Ovary (tissue), 9 donors: ENCODE data around the gene CBX4. TPM values are rescaled to one million over a fixed set of nuclear protein-coding genes. Genes with fewer than 3 reads are reported as not detected.
A peak's percentile ranks its signal among the peaks of the same experiment; 100 is the strongest.

Experiments used
- DNase-seq, 5 donors: peaks; one replicate each; pipeline ENCODE4 v3.0.0-alpha.2; 2019 to 2020
- H3K27ac ChIP-seq, 2 donors: fragments of 200-600 bp; one replicate each; pipeline versions ENCODE4 v1.5.1 to v1.8.0; 2019 to 2022
- H3K27me3 ChIP-seq: fragments of 200-600 bp; one replicate; pipeline ENCODE4 v1.8.0; 2022
- H3K36me3 ChIP-seq: fragments of 200-600 bp; sonication (generic); one replicate; pipeline ENCODE4 v1.5.1; 2019
- H3K4me1 ChIP-seq: one replicate; pipeline ENCODE4 v1.8.1; 2013; ENCODE audit warnings: mild to moderate bottlenecking, moderate library complexity; ENCODE audit not compliant: insufficient read depth
- H3K4me3 ChIP-seq: fragments of 200-600 bp; sonication (generic); one replicate; pipeline ENCODE4 v1.5.1; 2017
- H3K9me3 ChIP-seq, 2 donors: fragments of 200-600 bp in 1 of 2; sonication (generic) in 1 of 2; one replicate each; pipeline versions ENCODE4 v1.5.1 to v1.8.1; 2013 to 2019; ENCODE audit warnings: mild to moderate bottlenecking in 1 of 2, moderate library complexity in 1 of 2
- CTCF ChIP-seq, 3 donors: fragments of 450-650 bp in 2 of 3; fragments of 200-600 bp in 1 of 3; IDR thresholded peaks; one replicate each; pipeline versions ENCODE4 v1.5.1 to v1.8.0; 2016 to 2022; ENCODE audit warnings: antibody characterized with exemption in 3 of 3, mild to moderate bottlenecking in 1 of 3
- EP300 ChIP-seq: sonication (generic); formaldehyde crosslinking; IDR thresholded peaks from one replicate; pipeline ENCODE4 v1.6.1; 2017; ENCODE audit warnings: antibody characterized with exemption
- POLR2A ChIP-seq: fragments of 450-650 bp; IDR thresholded peaks from one replicate; pipeline ENCODE4 v1.6.1; 2017; ENCODE audit warnings: antibody characterized with exemption, mild to moderate bottlenecking, moderate library complexity
- WGBS, 3 donors: extraction: QIAGEN DNeasy Blood & Tissue Kit in 1 of 3; methylation state at CpG; one replicate each; pipeline versions ENCODE4 v1.1.5 to v1.1.7; 2013 to 2017; 5-methylcytosine and 5-hydroxymethylcytosine counted together
- intact Hi-C, 4 donors: fragments of 100-400 bp; cut with DNase I; formaldehyde crosslinking; loops; one replicate each; pipeline versions ENCODE4 v1.11.0 to v1.15.1; 2022 to 2023
- polyA plus RNA-seq, 2 donors: library from polyadenylated mRNA; stranded (reverse); fragments of 200-250 nt in 1 of 2; fragments of 350-450 nt in 1 of 2; fragmentation: Illumina TruSeq in 1 of 2; extraction: RNeasy Lipid Tissue Mini Kit (QIAGEN cat#74804) in 1 of 2; gene quantifications; one replicate each; pipeline ENCODE4 v1.2.3, GENCODE V29; 2013 to 2014
- total RNA-seq, 7 donors: library from RNA; depleted of rRNA in 2 of 7; stranded (reverse); fragments of >200 nt in 2 of 7; fragmentation: NEBNext Ultra II Directional in 3 of 7; extraction: Animal tissue kit (Norgen Biotek cat#: 25700) in 3 of 7; gene quantifications; one replicate each; pipeline versions ENCODE4 v1.1.0 to v1.2.4, GENCODE V29; 2016 to 2023
- donor health status: DM: no; HTN: no; CAD: no; lungs with moderate emphysema.
- donor health status: DM: no; HTN: no; CAD: no.
- donor health status: Bipolar disorder and iron deficiency.
- donor health status: DM: yes; HTN: yes; CAD: no.
- donor health status: DM: no; HTN: no; CAD: no.
- donor health status: DM: yes; HTN: yes; CAD: no.

Gene CBX4
- total and polyA plus RNA-seq, 9 donors = 5.5 to 27.9 (median 16.0) TPM

DNA sequence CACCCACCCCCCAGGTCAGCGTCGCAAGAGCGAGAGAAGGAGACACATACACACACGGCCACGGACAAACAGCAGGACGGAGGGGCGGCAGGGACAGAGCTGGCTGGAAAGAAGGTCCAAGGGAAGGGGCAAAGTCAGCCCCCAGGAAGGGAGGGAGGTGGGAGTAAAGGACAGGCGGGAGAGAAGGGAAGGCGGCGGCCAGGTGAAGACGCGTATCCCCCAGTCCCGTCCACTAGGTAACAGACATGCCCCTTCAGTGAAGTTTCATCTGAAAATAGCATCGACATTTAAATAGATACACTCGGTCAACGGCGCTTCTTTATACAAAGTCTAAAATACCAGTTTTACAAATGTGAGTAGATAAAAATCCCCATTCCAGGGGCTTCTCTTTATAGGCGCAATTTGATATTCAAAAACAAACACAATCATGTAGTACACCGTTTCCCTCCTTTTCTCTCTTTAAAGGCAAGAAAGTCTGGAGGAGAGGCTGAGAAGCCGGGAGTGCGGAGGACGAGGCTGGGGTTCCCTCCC is 46.8 kb downstream of the CBX4 start:
- Histone ChIP-seq H3K27ac (no peak overlapping the region), H3K4me3 (no peak overlapping the region), H3K9me3 (no peaks in the 10 kb centered on the region), H3K27me3 (peaks cover 15% of the 10 kb centered on the region), H3K36me3 (no peaks in the 10 kb centered on the region), H3K4me1 (peaks cover 11% of the 10 kb centered on the region)
- TF ChIP-seq CTCF (IDR thresholded peaks at IDR 0.05) (no peak), POLR2A (no peak), EP300 (no peak)
- intact Hi-C loops = loop anchor here in 1 of 4 donors (5.0 to 10.0 kb wide), 2 partner anchors 52 to 200 kb away; no protein-coding TSS in a partner anchor
- DNase-seq = peak in 1 of 5 donors; percentile 26
- whole genome bisulfite sequencing, 3 donors = 8 to 11% (median 9%) methylated on average over 22 of the region's 22 CpGs

DNA sequence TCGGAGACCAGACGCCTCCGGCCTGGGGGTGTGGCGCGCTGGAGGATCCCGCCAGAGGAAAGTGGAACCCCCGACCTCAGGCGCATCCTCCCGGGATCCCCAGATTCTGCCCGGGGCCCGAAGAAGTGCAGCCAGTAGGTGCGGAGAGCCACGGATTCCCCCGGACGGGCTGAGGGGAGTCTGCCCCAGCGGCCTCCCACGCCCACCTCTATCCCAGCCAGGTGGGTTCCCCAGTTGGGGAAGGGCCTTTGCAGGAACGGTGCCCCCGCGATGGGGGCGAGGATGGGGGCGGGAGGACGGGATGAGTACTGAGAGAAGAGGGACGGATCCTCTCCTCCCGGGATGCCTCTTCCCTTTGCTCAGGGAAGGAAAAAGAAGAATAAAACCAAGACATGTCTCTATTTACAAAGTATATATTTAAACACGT is 47.5 kb downstream of the CBX4 start:
- TF ChIP-seq EP300 (no peak), POLR2A (no peak), CTCF (IDR thresholded peaks at IDR 0.05) (no peak)
- intact Hi-C loops = loop anchor here in 2 of 4 donors (2.0 to 10.0 kb wide), 3 partner anchors 53 to 201 kb away; no protein-coding TSS in a partner anchor
- H3K4me3 ChIP-seq = no peak overlapping the region
- H3K27ac ChIP-seq = no peak overlapping the region
- peak in 1 of 5 donors; percentile 28 for DNase-seq
- WGBS, 3 donors = 3 to 8% (median 6%) methylated on average over 22 to 26 of the region's 26 CpGs
- peaks cover 11% of the 10 kb centered on the region for H3K4me1 ChIP-seq
- H3K27me3 ChIP-seq = peaks cover 15% of the 10 kb centered on the region
- H3K9me3 ChIP-seq = no peaks in the 10 kb centered on the region
- no peaks in the 10 kb centered on the region for H3K36me3 ChIP-seq

DNA sequence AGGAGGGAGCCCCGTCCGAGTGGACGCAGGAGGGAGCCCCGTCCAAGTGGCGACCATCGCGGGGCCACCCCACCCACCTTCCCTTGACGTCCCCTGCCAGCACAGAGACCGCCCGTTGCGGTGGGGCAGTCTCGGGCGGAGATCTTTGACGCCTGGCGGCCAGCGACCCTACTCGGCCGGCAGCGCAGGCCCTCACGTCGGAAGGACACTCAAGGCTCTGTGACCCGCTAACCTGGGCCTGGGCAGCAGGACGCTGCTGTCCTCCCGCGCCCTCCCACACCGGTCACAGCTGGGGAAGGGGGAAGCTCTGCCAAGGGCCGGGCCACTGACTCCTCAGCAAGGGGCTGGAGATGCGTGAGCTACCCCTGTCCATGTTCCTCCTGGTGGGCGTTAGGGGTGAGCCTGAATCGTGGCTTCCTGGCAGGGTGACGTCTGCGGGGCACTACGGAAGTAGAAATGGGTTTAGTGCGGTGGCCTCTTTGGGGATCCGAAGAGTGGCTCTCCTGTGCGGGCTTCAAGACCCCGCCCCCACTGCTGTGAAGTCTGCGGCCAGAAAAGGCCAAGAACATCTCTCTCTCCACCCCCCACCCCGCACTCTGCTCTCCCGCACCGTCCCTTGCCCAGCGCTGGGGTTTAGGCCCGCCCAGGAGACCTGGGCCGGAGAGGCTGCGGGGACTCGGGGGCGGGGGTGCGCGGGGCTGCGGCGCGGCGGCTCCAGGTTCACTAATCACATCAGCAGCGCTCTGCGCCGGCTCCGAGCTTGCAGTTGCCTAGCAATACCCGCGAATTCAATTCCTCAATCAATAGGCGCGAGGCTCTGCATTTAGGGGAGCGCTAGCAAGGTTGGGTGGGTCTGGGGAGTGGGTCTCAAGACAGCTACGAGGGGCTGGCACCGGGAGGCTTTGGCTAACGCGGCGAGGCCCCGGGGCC is 48.2 kb downstream of the CBX4 start:
- H3K27ac ChIP-seq = no peak overlapping the region
- peak in 2 of 5 donors; percentile 33 to 37 for DNase-seq
- no peak for TF ChIP-seq EP300
- TF ChIP-seq POLR2A = no peak
- no peak for TF ChIP-seq CTCF (IDR thresholded peaks at IDR 0.05)
- WGBS, 3 donors = 3 to 5% (median 4%) methylated on average over 53 to 68 of the region's 68 CpGs
- H3K4me3 ChIP-seq = no peak overlapping the region
- intact Hi-C loops = loop anchor here in 2 of 4 donors (2.0 to 10.0 kb wide), 3 partner anchors 54 to 201 kb away; no protein-coding TSS in a partner anchor
- H3K27me3 ChIP-seq = peaks cover 15% of the 10 kb centered on the region
- no peaks in the 10 kb centered on the region for H3K9me3 ChIP-seq
- no peaks in the 10 kb centered on the region for H3K36me3 ChIP-seq
- H3K4me1 ChIP-seq = peaks cover 8% of the 10 kb centered on the region

GRCh38 chr17:79789943-79790804 is 49.1 kb downstream of the CBX4 start:
- Histone ChIP-seq H3K27me3 (peaks cover 15% of the 10 kb centered on the region), H3K4me1 (peaks cover 6% of the 10 kb centered on the region), H3K27ac (no peak overlapping the region), H3K36me3 (no peaks in the 10 kb centered on the region), H3K9me3 (no peaks in the 10 kb centered on the region), H3K4me3 (no peak overlapping the region)
- intact Hi-C loops = loop anchor here in 3 of 4 donors (2.0 to 10.0 kb wide), 5 partner anchors 55 to 203 kb away; no protein-coding TSS in a partner anchor
- DNase-seq = peak in 4 of 5 donors; percentile 59 to 75 (median 66)
- WGBS, 3 donors = 4 to 5% (median 4%) methylated on average over 54 to 74 of the region's 74 CpGs
- TF ChIP-seq CTCF (IDR thresholded peaks at IDR 0.05) = peak; percentile 45 to 75 (median 65)
- TF ChIP-seq EP300 = no peak
